Endothelial cell of umbilical vein (primary cell): ENCODE measurements around the gene KCMF1. TPM values are rescaled to one million over a fixed set of nuclear protein-coding genes. Genes with fewer than 3 reads are reported as not detected.

ENCODE experiments used
- BruUV-seq: library from RNA; stranded (reverse); fragments of 400-500 nt; replicated peaks from 2 replicates; lab custom pipeline; 2021; lab: Mats Ljungman, UMichigan
- CTCF ChIA-PET: fragments of 300-600, 350-600 bp; sonication (Branson Sonifier 250); formaldehyde crosslinking; loops from one replicate; lab custom pipeline; 2021; ENCODE audit warnings: antibody characterized with exemption, inconsistent platforms; lab: Charles Lee
- POLR2A ChIA-PET: fragments of 300-600, 350-600 bp; sonication (Branson Sonifier 250); formaldehyde crosslinking; loops from one replicate; lab custom pipeline; 2021; ENCODE audit warnings: antibody characterized with exemption, inconsistent platforms; lab: Charles Lee
- DNase-seq: peaks from one replicate; pipeline ENCODE4 v3.0.0-alpha.2; 2011; ENCODE audit warnings: low read depth, low spot score
- FAIRE-seq: peaks from 2 replicates; lab custom pipeline; 2011; peaks lifted over from hg19 to GRCh38; lab: Jason Lieb, UNC
- H2AFZ ChIP-seq: 2 replicates; pipeline ENCODE4 v1.6.0; 2012; ENCODE audit warnings: low read depth, low read length, control low read depth, inconsistent platforms
- H3K27ac ChIP-seq: 2 replicates; pipeline ENCODE4 v1.5.1; 2011; ENCODE audit warnings: low read depth, mild to moderate bottlenecking, control low read depth, low read length, moderate library complexity; ENCODE audit not compliant: insufficient read depth
- H3K27me3 ChIP-seq, 2 experiments: 2 replicates each; pipeline versions ENCODE4 v1.6.0 to v1.6.1; 2011; ENCODE audit warnings: low read length in 2 of 2, mixed read lengths in 1 of 2; ENCODE audit not compliant: control insufficient read depth in 2 of 2, insufficient read depth in 2 of 2
- H3K36me3 ChIP-seq, 2 experiments: 2 replicates in 1 of 2; 3 replicates in 1 of 2; pipeline ENCODE4 v1.5.1; 2011; ENCODE audit warnings: low read length in 2 of 2, mild to moderate bottlenecking in 1 of 2, moderate library complexity in 1 of 2; ENCODE audit not compliant: control insufficient read depth in 2 of 2, insufficient read depth in 2 of 2; ENCODE audit errors: extremely low read depth in 1 of 2
- H3K4me1 ChIP-seq: 3 replicates; pipeline ENCODE4 v1.5.1; 2011; ENCODE audit warnings: mild to moderate bottlenecking, low read length; ENCODE audit not compliant: control insufficient read depth, insufficient read depth; ENCODE audit errors: extremely low read depth
- H3K4me2 ChIP-seq: 2 replicates; pipeline ENCODE4 v1.6.1; 2011; ENCODE audit warnings: low read length, control low read depth, mixed read lengths; ENCODE audit not compliant: insufficient read depth
- H3K4me3 ChIP-seq, 3 experiments: fragments of 200-600 bp in 1 of 3; sonication (generic), shearing (Covaris generic) in 1 of 3; replicated peaks in 1 of 3; 2 replicates each; pipeline ENCODE4 v1.5.1; 2011 to 2016; ENCODE audit warnings: control low read depth in 3 of 3, low read length in 3 of 3, mild to moderate bottlenecking in 2 of 3, inconsistent platforms in 1 of 3, low read depth in 1 of 3, moderate library complexity in 1 of 3; ENCODE audit not compliant: insufficient read depth in 1 of 3
- H3K79me2 ChIP-seq: 2 replicates; pipeline ENCODE4 v1.6.0; 2012; ENCODE audit warnings: low read length, inconsistent platforms; ENCODE audit not compliant: control insufficient read depth, insufficient read depth
- H3K9ac ChIP-seq: replicated peaks from 2 replicates; pipeline ENCODE3; 2011; ENCODE audit warnings: low read length, control low read depth; ENCODE audit not compliant: insufficient read depth; ENCODE audit errors: extremely low read depth
- H3K9me1 ChIP-seq: replicated peaks from 3 replicates; pipeline ENCODE4 v1.6.0; 2011; ENCODE audit warnings: mild to moderate bottlenecking, low read length; ENCODE audit not compliant: control insufficient read depth, insufficient read depth; ENCODE audit errors: extremely low read depth
- H3K9me3 ChIP-seq: replicated peaks from 2 replicates; pipeline ENCODE4 v1.5.1; 2012; ENCODE audit warnings: low read length, inconsistent platforms; ENCODE audit not compliant: control insufficient read depth, insufficient read depth
- H4K20me1 ChIP-seq: replicated peaks from 2 replicates; pipeline ENCODE3; 2011; ENCODE audit warnings: mild to moderate bottlenecking, low read length; ENCODE audit not compliant: control insufficient read depth, insufficient read depth; ENCODE audit errors: extremely low read depth
- CTCF ChIP-seq, 2 donors: IDR thresholded peaks; 1 replicate in 1 of 2; 2 replicates in 1 of 2; pipeline ENCODE4 v1.5.1; 2011; ENCODE audit warnings: low read length in 2 of 2, mild to moderate bottlenecking in 2 of 2, moderate library complexity in 2 of 2, control low read depth in 1 of 2, inconsistent platforms in 1 of 2, low read depth in 1 of 2; ENCODE audit not compliant: insufficient read depth in 1 of 2; ENCODE audit errors: extremely low read depth in 1 of 2
- EZH2 ChIP-seq: IDR thresholded peaks from 2 replicates; pipeline ENCODE4 v1.6.1; 2012; ENCODE audit warnings: borderline replicate concordance, low read depth, mild to moderate bottlenecking, moderate library complexity, low read length, inconsistent platforms; ENCODE audit not compliant: severe bottlenecking
- FOS ChIP-seq: IDR thresholded peaks from 2 replicates; pipeline ENCODE4 v1.6.1; 2011; ENCODE audit warnings: mild to moderate bottlenecking, low read length, moderate library complexity, borderline replicate concordance; ENCODE audit not compliant: insufficient read depth
- GATA2 ChIP-seq: IDR thresholded peaks from 2 replicates; pipeline ENCODE4 v1.7.0; 2011; ENCODE audit warnings: low read depth, mild to moderate bottlenecking, moderate library complexity, mixed read lengths, low read length; ENCODE audit not compliant: insufficient read length, insufficient read depth
- JUN ChIP-seq: IDR thresholded peaks from 2 replicates; pipeline ENCODE4 v1.6.1; 2011; ENCODE audit warnings: borderline replicate concordance, low read depth; ENCODE audit not compliant: insufficient read length, insufficient read depth
- MYC ChIP-seq: IDR thresholded peaks from one replicate; pipeline ENCODE4 v1.6.1; 2011; ENCODE audit warnings: mild to moderate bottlenecking, low read depth, low read length
- POLR2A ChIP-seq: IDR thresholded peaks from 2 replicates; pipeline ENCODE4 v1.6.1; 2012; ENCODE audit warnings: low read depth, mild to moderate bottlenecking, control low read depth, low read length
- POLR2AphosphoS5 ChIP-seq: IDR thresholded peaks from 2 replicates; pipeline ENCODE4 v1.6.1; 2012; ENCODE audit warnings: low read depth, mild to moderate bottlenecking, control low read depth, low read length, moderate library complexity; ENCODE audit not compliant: insufficient read depth
- dilution Hi-C: fragments of 300-500 bp; cut with MboI; formaldehyde crosslinking; loops from one replicate; pipeline ENCODE4 v1.15.0; 2019; ENCODE audit warnings: low sequenced_read_pairs; ENCODE audit not compliant: extremely low pct_ligation_motif_present
- intact Hi-C: fragments of 100-400 bp; cut with micrococcal nuclease; formaldehyde crosslinking; loops from one replicate; pipeline ENCODE4 v1.10.0; 2022
- polyA plus RNA-seq, 4 experiments: library from polyadenylated mRNA; depleted of rRNA in 3 of 4; stranded (reverse) in 3 of 4; unstranded in 1 of 4; fragments of >200 nt; gene quantifications; 2 replicates each; pipeline versions ENCODE4 v1.2.1 to v1.2.3, GENCODE V29; 2011 to 2012; ENCODE audit warnings: missing spikeins in 1 of 4
- total RNA-seq: library from RNA; stranded (reverse); gene quantifications from 2 replicates; pipeline ENCODE4 v1.2.3, GENCODE V29; 2021
- TF ChIP-seq, protein P1 (sequence below): IDR thresholded peaks from 2 replicates; pipeline ENCODE4 v1.6.1; 2011; ENCODE audit not compliant: insufficient read depth, insufficient read length

The KCMF1 gene
- total and polyA plus RNA-seq, 2 donors (not counting 3 experiments of a cell fraction or from before 2014, with no cell fraction given), result 49.3 to 78.4 TPM

- FAIRE-seq (no peak), DNase-seq (no peak)
- no peak overlapping the region for H3K4me3 ChIP-seq
- CTCF ChIA-PET, result no interaction called here
- peaks cover 97% of the 10 kb centered on the region for H3K79me2 ChIP-seq
- dilution Hi-C loops (no loop called here), intact Hi-C loops (no loop called here)
- no peaks in the 10 kb centered on the region for H3K9me3 ChIP-seq
- H2AFZ ChIP-seq, result no peak overlapping the region
- POLR2A ChIA-PET, result no interaction called here
- no TSS peak for BruUV-seq
- H4K20me1 ChIP-seq, result peaks cover 27% of the 10 kb centered on the region
- TF ChIP-seq POLR2AphosphoS5 (no peak), GATA2 (no peak), CTCF (IDR thresholded peaks at IDR 0.05; ENCODE audit: extremely low read depth in 1 of 2, insufficient read depth in 1 of 2, low read depth in 1 of 2, low read length in 2 of 2) (no peak), MYC (no peak), JUN (no peak), FOS (no peak), EZH2 (no peak), POLR2A (no peak)
- TF ChIP-seq, protein P1, sequence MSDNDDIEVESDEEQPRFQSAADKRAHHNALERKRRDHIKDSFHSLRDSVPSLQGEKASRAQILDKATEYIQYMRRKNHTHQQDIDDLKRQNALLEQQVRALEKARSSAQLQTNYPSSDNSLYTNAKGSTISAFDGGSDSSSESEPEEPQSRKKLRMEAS, result no peak
- no peak overlapping the region for H3K9ac ChIP-seq
- peaks cover 4% of the 10 kb centered on the region for H3K4me1 ChIP-seq
- no peaks in the 10 kb centered on the region for H3K27me3 ChIP-seq
- no peak overlapping the region for H3K4me2 ChIP-seq
- H3K27ac ChIP-seq, result no peak overlapping the region
- H3K36me3 ChIP-seq, result no peaks in the 10 kb centered on the region
- H3K9me1 ChIP-seq, result no peaks in the 10 kb centered on the region
Measured at GRCh38 chr2:84986018-84986417, 15.1 kb downstream of the KCMF1 start.
